GM19240 (cell line): ENCODE measurements around the gene FAM89B.
A peak's percentile ranks its signal among the peaks of the same experiment; 100 is the strongest.

Experiments used
- DNase-seq: peaks from one replicate; pipeline ENCODE4 v3.0.0; 2011; ENCODE audit warnings: low spot score; ENCODE audit not compliant: insufficient read length

Gene FAM89B

DNA sequence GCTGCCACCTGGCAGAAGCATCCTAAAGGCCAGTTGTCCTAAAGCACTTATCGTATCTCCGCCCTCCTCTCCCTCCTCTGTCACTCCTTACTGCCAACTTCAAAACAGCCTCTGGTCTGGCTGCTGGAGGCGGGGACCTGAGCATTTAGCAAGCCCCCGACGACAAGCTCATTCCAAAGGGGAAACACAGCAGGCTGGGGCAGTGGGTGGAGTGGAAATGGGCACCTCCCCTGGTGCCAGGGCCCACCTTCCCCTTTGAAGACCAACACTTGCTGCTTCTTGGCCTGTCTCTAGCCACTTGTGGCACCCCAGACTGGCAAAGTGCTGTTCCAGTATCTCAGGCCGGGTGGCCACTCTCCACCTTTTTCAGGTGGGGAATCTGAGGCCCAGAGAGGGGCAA lies 38.1 kb downstream of the FAM89B start:
- no peak for DNase-seq

DNA sequence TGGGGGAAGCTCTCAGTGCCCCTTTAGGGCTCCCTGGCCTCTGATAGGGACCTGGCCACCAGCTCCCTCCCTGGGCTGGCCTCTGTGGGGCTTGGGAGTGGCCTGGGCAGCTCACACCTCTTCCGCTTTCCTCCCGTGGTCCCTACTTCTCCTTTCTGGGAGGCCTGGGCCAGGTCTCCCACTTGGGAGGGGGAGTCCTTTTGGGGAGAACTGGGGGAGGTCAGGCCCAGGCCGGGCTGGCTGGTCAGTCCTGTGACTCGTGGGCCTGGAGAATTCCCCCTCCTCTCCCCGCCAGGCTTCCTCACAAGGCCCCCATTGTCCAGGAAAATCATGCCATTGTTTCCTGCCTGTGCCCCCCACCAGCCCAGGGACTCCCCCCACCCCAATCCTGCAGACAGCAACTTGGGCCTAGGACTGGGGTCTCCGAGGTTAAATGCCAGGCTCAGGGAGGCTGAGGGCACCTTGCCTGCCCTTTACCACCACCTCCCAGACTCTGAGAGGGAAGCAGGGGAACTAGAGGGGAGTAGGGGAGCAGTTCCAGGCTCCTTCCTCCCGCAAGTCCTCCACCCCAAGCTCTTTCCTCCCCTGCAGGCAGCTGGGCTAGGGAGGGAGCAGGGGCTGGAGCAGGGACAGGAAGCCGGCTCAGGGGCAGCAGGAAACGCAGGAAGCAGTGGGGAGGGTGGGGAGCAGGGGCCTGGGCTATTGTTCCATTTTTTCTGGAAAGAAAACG lies 38.9 kb downstream of the FAM89B start:
- DNase-seq, result no peak

DNA sequence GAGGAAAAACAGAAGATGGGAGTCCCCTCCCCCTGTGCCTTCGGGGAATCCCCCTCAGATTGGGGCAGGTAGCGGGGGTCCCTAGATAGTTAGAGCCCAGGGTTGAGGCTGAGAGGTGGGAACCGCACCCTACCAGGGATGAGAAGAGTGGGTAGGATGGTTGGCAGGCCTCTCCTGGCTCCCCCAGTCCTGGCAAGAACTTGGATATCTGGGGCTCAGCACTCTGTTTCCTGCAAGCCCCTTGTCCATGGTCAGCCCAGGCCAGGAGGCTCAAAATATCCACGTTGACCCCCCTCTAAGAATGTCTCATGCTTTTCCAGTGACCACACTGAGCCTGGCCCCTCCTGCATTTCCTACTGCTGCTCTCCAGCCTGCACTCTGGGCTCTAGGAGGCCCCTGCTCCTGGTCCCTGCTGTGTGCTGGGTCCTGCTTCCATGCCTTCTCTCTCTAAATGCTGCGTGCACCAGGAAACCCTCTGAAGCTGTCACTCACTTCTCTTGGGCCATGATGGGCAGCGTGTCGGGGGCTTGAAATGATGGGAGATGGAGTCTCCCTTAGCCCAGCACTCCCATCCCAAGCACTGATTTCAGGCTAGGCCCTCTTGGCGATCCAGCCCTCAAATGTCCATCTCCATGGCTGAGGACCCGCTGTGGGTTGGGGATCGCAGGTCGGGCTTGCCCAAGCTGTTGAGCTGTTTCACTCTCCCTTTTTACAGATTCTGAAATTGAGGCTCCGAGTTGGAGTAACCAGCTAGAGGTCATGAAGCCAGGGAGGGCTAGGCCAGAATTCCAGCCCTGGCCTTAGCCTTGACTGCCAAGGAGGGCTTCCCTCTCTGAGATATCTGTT lies 39.6 kb downstream of the FAM89B start:
- DNase-seq, result no peak

DNA sequence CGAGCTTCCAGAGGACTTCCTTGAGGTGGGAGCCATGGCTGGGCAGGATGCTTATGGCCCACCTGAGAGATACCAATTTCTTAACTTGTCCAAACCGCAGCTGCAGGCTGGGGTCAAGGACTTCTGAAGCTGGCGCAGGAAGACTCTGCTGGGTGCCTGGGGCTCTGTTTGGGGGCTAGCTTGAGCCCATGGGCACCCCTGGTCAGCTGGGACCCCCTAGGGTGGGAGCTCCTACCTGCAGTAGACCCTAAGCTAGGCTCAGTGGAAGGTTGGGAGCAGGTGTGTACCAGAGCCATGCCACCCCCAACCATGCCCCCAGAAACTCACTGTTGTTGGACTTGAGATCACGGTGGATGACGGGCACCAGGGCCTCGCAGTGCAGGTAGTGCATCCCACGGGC lies 40.4 kb downstream of the FAM89B start:
- no peak for DNase-seq

DNA sequence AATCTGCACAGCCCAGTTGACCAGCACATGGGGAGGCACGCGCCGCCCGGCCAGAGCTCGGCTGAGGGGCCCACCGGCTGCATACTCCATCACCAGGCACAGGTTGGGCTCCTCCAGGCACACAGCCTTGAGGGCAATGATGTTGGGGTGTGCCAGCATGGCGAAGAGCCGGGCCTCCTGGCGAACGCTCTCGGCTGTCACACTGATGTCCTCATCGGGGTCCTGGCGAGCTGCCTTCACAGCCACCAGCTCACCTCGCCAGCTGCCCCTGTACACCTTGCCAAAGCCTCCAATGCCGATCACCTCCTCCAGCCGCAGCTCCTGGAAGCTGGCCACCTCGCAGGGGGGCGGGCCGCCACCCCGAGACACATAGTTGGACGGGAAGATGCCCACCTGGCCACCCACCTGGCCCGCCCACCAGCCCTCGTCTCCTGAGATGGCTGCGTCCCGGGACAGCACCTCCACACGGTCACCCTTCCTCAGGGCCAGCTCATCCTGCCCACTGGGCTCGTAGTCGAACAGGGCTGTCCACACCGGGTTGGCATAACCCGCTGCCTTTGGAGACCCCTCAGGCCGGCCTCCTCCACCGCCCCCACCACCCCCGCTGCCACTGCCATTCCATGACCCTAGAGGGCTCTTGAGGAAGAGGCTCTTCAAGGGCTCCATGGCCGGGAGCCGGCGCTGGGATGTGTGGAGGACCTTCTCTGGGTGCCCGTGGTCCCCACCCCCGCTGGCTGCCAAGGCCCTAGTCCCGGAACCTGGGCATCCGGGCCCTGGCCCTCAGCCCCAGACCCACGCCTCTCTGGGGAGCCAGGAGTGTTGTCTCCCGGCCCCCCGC lies 41.0 kb downstream of the FAM89B start:
- DNase-seq, result no peak

DNA sequence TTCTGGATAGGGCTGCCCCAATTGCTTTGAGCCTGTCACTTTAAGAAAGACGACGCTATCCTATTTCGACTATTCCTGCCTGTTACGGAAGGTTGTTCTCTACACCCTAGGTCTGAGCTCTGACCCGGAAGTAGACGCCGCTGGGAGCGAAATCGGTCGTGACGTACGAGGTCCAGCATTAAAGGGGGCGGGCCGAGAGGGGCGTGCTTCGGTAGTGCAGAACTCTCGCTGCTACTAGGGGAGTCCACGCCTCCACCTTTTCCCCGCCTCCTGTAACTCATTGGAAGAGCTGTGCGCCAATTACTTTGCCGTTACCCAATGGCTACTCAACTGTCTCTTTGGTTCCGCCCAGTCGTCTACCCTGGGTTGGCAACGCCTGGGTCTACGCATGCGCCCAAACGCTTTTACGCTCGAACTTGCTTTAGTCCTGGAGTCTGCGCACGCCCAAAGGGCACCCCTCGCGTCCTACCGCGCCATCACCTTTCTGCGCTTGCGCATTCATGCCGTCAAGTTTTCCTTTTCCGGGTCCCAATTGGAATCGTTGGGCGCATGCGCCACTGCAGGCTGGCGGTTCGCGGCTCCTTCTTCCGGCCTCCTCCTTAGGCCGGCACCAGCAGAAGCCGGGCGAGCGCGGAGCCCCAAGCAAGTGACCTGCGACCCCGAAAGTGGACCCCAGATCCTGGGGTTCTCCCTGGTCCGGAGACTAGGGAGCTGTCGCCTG lies 43.1 kb downstream of the FAM89B start, which contains the start of gene PCNX3:
Gene PCNX3, plus strand, starts transcription at position 548 of the 721 bp plus-strand sequence. CDS start 536 bp downstream, outside the sequence.
- peak; percentile 100 for DNase-seq

DNA sequence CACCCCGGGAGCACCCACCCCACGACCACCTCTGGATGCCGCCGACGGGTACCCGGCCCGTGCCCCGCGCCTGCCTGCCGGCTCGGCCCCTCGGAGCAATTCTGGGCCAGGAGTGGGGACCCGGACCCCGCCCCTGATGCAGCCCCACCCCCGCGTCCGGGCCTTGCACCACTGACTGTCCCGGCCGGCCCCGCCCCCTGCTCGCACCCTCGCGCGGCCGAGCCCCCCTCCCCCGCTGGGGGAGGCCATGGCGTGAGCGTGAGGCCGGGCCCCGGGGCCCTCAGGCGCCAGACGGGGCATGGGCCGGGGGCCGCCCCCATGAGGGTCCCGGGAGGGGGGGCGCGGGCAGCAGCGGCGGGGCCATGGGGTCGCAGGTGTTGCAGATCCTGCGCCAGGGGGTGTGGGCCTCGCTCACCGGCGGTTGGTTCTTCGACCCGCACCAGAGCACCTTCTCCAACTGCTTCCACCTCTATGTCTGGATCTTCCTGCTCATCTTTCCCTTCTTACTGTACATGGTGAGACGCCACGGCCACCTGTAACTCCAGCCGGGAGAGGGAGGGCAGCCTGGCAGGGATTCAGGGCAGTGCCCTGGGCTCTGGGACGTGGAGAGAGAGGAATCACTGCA lies 43.7 kb downstream of the FAM89B start:
- no peak for DNase-seq

DNA sequence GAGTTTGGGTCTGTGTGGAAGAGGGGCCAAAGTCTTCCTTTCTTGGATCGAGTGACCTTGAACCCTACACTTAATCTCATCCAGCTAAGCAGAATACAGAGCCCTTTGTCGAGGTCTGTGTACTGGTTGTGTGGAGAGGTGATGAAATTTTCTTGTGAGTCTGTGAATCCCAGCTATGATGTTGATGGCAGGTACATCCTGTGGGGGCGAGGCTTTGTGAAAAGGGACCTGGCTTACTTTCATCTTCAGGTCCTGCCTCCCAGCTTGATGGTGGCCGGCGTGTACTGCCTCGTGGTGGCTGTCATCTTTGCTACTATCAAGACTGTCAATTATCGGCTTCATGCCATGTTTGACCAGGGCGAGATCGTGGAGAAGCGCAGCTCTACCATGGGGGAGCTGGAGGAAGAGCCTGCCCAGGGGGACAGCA lies 44.2 kb downstream of the FAM89B start:
- no peak for DNase-seq

DNA sequence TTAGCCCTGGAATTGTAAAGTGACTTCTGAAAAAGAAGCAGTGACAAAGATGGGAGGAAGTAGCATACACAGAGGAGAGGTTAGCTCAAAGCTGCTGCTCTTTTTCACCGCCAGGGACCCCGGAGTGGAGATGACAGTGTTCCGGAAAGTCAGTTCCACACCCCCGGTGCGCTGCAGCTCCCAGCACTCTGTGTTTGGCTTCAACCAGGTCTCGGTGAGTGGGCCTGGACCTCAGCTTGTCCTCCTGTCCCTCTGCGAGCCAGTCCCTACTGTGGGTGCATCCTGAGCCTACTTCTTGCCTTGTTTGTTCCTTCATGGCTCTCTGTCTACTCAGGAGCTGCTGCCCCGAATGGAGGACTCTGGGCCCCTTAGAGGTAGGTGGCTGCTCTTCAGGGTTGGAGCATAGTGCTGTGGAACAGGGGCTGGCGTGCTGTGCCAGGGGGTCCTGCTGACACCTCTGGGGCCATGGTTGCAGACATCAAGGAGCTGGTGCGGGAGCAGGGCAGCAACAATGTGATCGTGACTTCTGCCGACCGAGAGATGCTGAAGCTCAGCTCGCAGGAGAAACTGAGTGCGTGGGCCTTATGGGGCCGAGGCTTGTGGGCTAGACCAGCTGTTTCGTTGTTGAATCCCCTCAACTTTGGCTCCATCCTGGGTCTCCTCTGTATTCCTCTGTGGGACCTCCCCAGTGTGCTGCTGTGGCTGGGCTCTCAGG lies 45.0 kb downstream of the FAM89B start:
- no peak for DNase-seq

DNA sequence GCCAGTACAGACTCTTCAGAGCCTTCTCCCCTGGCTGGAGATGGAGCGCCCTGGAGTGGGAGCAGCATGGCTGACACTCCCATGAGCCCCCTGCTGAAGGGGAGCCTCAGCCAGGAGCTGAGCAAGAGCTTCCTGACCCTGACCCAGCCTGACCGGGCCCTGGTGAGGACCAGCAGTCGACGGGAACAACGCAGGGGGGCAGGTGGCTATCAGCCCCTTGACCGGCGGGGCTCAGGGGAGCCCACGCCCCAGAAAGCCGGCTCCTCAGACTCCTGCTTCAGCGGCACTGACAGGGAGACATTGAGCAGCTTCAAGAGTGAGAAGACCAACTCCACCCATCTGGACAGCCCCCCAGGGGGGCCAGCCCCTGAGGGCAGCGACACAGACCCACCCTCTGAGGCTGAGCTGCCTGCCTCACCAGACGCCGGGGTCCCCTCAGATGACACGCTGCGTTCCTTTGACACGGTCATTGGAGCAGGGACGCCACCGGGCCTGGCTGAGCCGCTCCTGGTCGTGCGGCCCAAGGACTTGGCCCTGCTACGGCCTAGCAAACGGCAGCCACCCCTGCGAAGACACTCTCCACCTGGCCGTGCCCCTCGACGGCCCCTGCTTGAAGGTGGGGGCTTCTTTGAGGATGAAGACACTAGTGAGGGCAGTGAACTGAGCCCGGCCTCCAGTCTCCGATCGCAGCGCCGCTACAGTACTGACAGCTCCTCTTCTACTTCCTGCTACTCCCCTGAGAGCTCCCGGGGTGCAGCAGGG lies 45.8 kb downstream of the FAM89B start:
- no peak for DNase-seq

DNA sequence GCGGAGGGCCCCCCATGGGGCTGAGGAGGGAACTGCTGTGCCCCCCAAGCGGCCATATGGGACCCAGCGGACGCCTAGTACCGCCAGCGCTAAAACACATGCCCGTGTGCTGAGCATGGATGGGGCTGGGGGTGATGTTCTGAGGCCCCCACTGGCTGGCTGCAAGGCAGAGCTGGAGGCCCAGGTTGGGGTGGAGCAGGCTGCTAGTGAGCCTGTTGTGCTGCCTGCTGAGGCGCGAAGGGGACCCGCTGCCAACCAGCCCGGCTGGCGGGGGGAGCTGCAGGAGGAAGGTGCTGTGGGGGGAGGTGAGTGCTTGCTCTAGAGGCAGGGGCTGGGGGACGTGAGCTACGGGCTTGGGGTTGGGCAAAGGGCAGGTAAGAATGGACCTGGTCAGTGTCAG lies 46.4 kb downstream of the FAM89B start:
- DNase-seq, result no peak

DNA sequence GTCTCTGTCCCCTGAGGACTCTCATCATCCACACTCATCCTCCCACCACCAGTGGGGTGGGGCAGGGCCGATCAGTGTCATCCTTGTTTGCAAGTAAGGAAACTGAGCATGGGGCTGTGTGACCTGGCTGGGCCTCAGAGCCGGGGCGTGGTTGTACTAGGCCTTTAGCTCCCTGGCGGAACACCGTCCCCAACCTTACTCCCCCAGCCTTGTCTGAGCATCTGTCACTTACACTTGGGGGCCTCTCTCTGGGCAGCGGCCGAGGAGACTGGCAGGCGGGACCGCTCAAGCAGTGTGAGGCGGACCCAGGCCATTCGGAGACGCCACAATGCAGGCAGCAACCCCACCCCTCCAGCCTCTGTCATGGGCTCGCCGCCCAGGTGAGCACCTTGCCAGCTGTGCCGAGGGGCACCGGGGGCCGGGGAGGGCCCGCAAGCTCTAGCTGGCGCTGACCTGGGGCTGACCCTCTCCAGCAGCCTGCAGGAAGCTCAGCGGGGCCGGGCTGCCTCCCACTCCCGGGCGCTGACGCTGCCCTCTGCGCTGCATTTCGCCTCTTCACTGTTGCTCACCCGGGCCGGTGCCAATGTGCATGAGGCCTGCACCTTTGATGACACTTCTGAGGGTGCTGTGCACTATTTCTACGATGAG lies 47.1 kb downstream of the FAM89B start:
- DNase-seq, result no peak

DNA sequence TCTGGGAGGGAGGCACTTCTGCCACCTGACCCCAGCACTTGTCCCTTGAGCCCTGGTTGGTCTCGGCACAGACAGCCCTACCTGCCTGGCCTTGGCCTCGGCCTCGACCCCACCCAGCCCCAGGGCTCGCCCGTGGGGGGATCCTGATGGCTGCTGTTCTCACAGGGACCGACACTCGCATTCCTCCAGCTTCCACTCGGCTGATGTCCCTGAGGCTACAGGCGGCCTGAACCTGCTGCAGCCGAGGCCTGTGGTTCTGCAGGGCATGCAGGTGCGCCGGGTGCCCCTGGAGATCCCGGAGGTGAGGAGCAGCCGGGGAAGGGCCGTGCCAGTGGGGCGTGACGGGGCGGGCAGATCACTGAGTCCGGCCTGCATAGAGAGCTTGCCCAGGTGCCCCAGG lies 48.3 kb downstream of the FAM89B start:
- no peak for DNase-seq

DNA sequence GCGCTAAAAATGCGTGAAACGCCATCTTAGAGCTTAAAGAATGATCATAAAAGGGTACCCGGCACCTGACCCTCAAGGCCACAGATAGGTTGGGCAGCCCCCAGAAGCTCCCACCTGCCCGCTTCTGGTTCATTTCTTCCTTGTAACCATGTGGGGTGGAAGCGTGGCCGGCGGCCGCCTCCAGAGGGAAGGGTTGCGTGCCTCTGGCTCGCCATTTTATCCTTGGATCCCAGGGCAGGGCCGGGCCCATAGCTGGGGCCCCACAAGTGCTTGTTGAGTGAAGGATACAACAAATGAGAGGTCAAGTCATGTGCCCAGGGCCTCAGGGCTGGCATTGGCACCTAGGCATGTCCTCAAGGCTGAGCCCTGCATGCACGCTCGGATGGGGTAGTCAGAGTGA lies 49.1 kb downstream of the FAM89B start:
- DNase-seq, result no peak

DNA sequence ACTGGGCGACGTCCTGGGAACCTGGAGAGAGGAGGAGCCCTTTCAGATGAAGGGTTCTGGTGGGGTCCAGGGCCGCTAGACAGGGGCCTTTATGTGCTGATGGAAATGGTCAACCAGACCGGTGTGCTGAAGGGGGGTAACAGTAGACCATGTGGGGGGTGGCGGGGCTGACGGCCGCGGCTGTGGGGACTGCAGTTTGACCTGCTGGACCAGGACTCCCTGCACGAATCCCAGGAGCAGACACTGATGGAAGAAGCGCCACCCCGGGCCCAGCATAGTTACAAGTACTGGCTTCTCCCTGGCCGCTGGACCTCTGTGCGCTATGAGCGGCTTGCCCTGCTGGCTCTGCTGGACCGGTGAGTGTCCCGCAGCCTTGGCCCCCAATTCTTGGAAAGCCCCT lies 49.7 kb downstream of the FAM89B start:
- no peak for DNase-seq

DNA sequence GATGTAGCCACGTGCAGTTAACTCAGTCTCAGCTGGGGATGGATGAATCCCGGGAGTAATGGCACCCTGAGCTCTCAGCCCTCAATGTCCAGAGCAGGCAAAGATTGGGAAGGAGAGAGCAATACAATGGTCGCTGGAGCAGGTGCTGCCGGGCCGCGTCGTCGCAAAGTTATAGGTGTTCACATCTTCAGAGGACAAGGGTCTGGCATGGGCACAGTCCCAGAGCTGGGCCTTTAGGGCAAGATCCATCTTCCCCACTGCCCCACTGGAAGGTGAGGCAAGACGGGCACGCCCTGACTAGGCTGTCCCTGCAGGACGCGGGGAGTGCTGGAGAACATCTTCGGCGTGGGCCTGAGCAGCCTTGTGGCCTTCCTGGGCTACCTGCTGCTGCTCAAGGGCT lies 50.8 kb downstream of the FAM89B start:
- DNase-seq, result no peak
